Stimulated activated CD4-positive, alpha-beta T cell treated with anti-CD3 and anti-CD28 coated beads, Interleukin-15, amount 100 ng/mL, for 1 hour (primary cell): ENCODE measurements around the gene RBPMS2.

Source experiments
- DNase-seq, 2 donors: peaks; one replicate each; pipeline ENCODE4 v3.0.0-alpha.2; 2020; ENCODE audit warnings: low read depth in 1 of 2, low spot score in 1 of 2

The RBPMS2 gene

DNA sequence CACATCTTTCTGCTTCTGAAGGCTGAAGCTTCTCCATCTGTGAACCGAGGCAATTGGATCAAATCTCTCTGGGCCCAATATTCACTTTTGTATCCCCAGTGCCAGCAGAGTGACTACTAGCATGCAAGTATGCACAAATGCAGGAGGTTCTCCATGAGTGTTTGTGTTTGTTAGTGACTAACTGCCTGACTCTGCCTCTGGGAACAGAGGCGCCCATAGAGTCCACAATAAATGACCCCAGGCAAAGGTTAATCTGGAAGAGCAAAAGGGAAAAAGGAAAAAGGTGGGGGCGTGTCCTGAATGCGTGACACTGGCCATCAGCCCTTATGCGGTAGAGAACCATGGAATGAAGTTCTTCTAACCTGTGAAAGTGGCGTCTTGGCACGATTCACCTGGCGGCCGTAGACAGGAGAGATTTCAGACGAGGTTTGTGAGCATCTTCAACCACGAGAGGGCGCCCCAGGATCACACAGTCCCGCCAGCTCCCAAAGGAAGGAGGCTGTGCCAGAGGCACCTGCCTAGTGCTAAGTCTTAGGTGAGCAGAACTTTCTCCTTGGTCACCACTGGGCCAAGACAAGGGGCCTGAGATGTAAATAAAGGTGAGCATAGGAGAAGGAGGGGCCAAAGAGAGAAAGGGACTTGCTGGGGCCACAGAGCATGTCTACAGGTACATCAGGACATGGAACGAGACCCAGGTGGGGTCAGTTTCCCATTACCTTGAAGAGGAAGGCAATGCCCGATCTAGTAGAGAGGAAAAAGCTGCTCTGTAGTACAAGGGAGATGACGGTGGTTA, 44.2 kb downstream of the RBPMS2 start:
- DNase-seq = peak; percentile 65 to 77

DNA sequence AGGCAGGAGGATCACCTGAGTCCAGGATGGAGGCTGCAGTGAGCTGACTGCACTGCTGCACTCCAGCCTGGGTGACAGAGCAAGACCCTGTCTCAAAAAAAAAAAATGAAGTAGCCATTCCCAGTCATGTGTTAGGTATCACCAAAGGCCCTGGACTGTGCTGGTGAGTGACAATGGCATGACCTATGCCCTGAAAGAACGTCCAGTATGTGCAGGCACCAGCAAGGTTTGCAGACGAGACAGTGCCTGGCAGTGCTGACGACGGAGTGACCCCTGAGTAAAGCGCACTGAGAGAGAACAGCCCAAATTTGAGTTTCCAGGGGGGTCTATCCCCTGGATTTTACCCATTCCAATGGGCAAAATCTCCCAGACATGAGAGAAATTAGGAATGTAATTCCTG, 45.2 kb downstream of the RBPMS2 start:
- no peak for DNase-seq

GRCh38 chr15:64720188-64720587, 55.2 kb downstream of the RBPMS2 start:
- DNase-seq = no peak

DNA sequence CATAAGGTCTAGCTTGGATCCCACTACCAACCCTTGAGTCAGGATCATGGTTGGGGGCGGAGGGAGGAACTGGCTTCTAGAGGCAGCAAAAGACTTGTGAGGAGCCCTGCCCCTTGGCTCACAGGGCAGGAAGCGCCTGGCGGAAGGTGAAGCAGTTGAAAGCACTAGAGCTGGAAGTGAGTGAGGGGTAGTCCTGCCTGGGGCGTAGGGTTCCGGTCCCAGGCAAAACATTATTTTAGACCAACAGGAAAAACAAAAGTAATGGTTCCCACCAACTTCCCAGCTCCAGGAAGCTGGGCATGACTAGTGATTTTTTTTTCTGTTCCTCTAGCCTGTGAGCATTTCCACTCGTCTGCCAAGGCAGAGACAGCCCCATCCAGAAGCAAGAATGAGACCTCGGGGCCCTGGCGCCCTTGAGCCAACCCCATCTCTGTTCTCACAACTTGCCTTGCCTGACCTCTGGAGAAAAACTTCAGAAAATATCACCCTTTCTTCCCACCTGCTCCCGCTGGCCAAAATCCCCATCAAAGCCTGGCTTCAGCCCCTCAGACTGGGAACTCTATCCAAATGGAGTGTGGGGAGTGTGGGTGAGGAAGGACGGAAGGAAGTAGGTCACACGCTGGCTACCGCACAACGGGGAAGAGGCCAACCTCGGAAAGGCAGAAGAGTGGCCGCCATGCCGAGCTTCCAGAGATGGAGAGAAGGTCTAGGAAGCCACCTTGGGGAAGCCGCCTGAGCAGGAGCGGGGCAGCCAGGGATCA, 57.5 kb downstream of the RBPMS2 start:
- DNase-seq = no peak

DNA sequence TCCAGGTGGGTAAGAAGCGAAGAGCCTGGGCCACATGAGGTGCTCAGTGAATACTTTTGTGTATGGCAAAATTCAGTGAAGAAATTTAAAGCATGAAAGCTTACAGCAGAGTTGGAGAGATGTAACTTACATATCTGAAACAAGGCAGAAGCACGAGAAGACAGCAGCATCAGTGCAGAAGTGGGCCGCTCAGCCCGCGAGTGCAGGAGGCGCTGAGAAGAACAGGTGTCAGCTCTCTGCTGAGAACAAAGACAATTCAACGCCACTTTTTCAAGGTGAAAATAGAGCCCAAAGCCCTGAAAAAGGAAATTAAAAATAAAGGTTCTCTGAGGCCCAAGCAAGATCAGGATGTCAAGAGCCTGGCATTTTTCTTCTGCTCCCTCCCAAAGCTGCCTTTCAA, 58.3 kb downstream of the RBPMS2 start:
- DNase-seq = no peak

DNA sequence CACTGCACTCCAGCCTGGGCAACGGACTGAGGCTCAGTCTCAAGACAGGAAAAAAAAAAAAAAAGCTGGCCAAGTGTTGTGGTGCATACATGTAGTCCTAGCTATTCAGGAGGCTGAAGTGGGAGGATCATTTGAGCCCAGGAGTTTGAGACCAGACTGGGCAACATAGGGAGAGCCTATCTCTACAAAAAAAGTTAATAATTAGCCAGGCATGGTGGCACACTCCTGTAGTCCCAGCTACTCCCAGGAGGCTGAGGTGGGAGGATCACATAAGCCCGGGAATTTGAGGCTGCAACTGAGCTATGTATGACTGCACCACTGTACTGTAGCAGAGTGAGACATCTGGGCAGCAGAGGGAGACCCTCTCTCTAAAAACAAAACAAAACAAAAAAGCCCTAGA, 58.9 kb downstream of the RBPMS2 start:
- DNase-seq = no peak

GRCh38 chr15:64713592-64713991, 61.8 kb downstream of the RBPMS2 start:
- no peak for DNase-seq

DNA sequence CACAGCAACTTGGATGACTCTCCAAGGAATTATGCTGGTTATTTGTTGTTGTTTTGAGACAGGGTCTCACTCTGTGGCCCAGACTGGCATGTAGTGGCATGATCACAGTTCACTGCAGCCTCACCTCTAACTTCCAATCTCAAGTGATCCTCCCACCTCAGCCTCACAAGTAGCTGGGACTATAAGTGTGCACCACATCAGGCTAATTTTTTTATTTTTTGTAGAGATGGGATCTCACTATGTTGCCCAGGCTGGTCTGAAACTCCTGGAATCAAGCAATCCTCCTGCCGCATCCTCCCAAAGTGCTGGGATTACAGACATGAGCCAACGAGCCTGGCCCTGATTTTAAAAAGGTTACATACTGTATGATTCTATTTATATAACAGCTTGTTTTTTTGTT, 63.0 kb downstream of the RBPMS2 start:
- no peak for DNase-seq

- no peak for DNase-seq
Observed at GRCh38 chr15:64710676-64711428, 64.5 kb downstream of the RBPMS2 start.

DNA sequence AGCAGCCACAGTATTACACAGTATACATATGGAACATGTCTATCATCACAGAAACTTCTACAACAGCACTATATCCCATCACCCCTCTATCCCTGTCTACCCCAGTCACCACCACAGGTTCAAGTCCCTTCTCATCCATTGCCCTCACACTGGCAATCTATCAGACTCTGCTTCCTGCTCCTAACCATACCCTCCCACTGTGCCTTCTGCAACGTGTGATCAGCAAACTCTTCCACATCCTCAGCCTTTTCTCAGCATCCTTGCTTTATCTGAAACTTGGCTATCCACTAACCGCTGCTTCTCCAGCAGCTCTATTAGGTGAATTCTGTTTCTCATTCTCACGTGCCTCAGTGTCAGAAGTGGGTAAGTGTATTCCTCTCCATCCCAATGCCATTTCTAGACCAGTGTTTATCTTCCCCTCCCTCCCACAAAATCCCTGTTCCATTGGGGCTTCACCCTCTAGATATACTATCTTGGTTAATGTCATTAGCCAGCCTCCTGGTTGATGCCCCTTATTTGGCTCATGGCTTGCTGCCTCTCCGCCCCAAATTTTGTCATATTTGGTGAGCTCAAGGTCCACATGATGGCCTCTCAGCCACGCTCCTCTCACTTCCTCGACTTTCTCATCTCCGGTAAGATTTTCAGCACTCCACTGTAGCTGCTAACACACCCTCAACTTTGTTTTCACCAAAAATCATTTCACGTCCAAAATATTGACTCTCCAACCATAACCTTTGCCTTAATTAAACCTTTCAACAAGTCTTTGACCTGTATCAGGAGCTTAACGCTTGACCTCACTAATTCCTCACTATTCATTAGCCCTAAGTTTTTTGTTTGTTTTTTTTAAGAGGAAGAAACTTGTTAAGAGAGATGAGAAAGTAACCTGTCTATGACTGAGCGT, 69.1 kb downstream of the RBPMS2 start:
- DNase-seq = no peak

DNA sequence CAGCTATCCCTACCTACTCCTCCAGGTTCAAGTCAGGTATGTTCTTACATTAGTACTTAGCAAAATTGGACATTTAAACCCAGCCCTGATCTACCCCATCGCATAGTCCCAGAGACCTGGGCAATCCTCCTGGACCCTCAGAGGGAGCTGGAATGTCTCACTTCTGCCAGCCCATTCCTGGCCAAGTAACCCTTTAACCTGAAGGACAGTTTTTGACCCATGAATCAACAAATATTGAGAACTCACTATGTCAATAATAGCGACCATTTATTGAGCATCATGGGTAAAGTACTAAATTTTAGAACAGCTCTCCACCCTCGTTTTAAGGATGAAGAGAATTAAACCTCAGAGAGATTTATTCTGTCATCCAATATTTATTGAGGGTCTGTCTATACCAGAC, 70.4 kb downstream of the RBPMS2 start:
- DNase-seq = no peak

DNA sequence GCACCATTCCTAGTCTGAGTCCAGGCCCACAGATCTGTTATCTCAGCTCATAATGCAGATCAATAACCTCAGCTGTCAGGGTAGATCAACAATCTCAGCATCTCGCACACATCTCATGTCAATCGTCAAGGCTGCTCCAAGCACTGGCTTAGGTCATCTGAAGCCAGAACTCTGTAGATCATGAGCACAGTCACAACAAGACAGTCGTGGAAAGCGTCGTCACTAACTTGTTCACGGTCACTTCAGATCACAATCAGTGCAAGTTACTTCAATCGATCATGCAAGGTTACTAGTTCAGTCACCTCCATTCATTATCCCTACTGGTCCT, 71.8 kb downstream of the RBPMS2 start:
- DNase-seq = no peak

DNA sequence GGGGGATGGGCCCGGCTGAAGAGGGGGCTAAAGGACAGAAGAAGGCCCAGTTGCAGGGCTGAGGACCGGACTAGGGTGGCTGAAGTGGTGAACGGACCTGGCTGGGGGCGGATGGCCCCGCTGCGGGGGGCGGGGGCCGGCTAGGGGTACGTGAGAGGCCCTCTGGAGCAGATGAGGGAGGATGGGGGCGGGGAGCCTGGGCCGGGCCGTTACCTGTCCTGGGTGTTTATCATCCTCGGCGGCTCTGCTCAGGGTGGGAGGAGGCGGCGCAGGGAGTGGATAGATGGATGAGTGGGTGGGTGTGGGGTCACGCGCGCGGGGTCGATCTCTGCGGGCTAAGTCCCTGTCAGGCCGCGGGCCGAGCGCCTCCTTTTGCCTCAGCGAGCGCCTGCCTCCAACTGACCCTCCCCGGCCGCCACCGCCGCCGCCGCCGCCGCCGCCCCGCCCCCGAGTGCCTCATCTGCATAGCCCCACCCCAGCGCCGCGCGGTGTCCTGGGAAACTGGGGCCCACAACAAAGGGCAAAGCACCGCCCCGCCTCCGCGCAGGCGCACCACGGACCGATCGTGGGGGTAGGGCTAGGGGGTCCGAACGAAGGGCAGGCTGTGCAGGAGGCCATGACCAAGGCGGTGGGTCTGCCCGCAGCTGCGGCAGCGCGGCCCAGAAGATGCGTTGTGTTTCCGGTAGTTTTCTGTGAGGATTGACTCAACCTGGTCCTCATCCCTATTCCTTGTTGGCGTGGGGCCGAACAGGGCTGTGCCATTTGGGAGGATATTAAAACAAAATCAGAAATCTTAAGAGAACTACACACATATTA, 72.4 kb downstream of the RBPMS2 start:
- peak; percentile 92 to 95 for DNase-seq

- DNase-seq = no peak
Observed at GRCh38 chr15:64701482-64702184, 73.8 kb downstream of the RBPMS2 start.

DNA sequence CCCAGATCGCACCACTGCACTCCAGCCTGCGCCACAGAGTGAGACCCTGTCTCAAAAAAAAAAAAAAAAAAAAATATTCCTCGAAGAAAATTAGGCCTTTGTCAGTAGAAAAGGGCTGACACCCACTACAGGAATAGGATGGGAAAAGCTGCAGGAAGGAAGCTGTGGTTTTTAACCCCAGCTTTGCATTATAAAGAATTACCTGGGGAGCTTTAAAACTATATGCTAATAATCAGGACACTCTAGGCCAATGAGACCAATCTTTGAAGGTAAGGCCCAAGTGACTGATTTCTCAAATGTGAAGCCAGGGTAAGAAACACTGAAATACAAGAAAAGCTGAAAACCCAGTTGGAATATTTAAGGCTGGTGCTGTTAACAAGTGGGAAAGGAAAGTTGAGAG, 74.3 kb downstream of the RBPMS2 start:
- no peak for DNase-seq

DNA sequence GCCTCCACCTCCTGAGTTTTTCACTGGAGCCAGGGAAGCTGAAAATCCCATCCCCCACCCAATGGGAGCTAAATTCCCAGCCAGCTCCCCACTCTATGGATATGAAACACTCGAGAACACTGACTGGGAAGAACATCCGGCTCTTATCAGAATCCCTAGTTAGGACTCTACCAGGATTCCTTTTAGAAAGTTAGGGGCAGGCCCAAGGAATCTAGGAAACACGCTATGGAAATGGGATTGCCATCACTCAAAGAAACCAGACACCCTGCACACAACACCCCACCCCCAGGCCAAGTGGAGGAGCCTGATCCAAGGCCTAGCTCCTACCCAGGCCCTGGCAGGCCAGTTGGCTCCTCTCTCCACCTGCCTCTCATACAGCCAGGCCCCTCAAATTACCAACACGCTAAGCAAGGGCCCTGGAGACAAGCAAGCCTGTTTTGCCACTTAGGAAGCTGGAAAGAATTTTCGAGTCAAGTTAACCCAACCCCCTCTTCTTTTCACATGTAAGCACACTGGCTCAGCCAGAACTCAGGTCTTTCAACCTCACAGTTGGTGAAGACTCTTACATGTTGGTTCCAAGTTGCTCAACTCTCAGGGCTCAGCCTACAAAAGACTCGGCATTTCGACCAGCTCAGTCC, 75.5 kb downstream of the RBPMS2 start:
- no peak for DNase-seq

GRCh38 chr15:64698823-64699222, 76.6 kb downstream of the RBPMS2 start:
- DNase-seq = no peak

DNA sequence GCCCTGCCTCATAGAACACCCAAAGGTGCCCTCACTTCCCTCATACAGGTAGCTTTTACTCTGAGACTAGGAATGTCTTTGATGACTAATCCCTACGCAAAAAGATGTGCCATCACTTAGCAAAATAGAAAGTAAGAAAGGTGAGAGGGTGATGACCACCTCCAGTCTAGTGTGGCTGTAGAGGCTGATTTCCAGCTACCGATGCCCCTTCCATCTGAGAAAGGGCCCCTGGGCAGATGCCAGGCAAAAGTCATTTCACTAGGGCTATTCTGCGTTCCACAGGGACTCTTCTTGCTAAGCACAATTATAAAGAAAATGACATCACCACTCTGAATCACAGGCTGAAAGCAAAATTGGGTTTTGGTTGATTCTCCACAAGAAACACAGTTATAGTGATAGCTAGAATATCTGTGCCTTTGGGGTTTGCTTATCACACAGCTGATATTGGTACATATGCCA, 77.4 kb downstream of the RBPMS2 start:
- DNase-seq = no peak

DNA sequence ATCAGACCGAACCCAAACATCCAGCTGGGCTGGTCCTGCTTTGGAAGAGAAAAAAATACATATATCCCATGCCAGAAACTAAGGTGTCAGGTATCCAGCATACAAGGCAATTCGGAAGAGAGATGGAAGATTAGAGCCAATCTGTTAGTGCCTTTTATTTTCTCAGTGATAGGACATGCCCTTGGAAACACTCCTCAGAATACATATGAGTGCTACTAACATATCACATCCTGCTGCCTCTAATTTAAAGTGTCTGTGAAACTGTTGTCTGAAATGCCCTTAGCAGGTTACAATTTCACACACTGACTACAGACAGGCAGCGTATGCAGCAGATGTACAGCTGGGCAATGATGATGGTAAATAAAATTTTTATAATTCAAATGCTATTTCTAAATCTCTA, 78.9 kb downstream of the RBPMS2 start:
- DNase-seq = no peak
